C4-2B (cell line): ENCODE measurements around the gene ERGIC3.

ENCODE experiments used
- H3K27ac ChIP-seq: fragments of 450-650 bp; 2 replicates; pipeline ENCODE4 v1.5.1; 2017
- CTCF ChIP-seq: fragments of 450-650 bp; conservative IDR thresholded peaks from 2 replicates; pipeline ENCODE4 v1.5.1; 2017; ENCODE audit warnings: mild to moderate bottlenecking
- ZFX ChIP-seq: fragments of 450-650 bp; IDR thresholded peaks from 2 replicates; pipeline ENCODE4 v1.6.1; 2017

The ERGIC3 gene

DNA sequence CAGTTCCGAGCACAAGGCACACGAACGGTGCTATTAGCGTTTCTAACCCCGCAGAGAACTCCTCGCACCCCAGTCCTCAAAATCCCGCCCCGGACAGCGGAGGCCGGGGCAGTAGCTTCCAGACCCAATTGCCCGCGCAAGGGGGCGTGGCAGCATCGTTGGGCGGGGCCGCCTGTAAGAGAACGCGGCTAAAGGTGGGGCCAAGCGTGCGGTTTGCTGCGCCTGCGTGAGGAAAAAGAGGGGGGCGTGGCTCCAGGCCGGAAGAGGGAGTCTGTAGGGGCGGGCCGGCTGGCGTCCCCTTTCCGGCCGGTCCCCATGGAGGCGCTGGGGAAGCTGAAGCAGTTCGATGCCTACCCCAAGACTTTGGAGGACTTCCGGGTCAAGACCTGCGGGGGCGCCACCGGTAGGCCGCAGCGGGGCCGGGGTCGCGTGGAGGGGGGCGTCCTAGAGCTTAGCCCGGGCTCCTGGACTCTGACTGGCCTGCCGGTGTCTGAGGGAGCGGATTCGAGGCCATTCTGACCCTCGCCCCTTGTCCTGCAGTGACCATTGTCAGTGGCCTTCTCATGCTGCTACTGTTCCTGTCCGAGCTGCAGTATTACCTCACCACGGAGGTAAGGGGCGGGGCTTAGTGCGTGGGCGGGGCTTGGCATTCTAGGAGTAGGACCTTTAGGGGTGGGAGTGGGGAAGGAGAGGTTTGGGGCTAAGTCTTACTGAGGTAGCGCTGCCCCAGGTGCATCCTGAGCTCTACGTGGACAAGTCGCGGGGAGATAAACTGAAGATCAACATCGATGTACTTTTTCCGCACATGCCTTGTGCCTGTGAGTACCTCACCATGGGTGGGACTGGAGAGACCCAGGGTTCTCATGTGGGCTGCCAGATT is at the start of gene ERGIC3:
ERGIC3 (plus strand) TSS at position 296 of the 880 bp plus-strand sequence; CDS start at position 316, 20 bp downstream.
- TF ChIP-seq ZFX (peak; percentile 29; the same call in 1 of the 2 replicates), CTCF (no peak)
- H3K27ac ChIP-seq = peak within 1 kb of the TSS; percentile 92

DNA sequence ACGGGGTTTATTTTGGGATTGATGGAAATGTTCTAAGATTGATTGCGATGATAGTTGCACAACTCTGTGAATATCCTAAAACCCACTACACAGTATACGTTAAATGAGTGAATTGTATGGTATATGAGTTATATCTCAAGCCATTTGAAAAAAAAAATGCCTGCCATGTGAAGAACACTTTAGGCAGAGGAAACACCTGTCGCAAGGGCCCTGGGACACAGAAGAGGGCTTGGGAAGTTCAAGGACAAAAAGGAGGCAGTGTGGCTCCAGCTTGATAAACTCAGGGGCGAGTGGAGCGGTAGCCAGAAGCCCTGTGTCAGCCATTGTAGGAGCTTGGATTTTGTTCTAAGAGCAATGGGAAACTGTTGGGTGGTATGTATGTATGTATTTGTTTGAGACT is 49.5 kb upstream of the ERGIC3 start:
- TF ChIP-seq CTCF = no peak
- no peak for TF ChIP-seq ZFX
- H3K27ac ChIP-seq = no peak overlapping the region

DNA sequence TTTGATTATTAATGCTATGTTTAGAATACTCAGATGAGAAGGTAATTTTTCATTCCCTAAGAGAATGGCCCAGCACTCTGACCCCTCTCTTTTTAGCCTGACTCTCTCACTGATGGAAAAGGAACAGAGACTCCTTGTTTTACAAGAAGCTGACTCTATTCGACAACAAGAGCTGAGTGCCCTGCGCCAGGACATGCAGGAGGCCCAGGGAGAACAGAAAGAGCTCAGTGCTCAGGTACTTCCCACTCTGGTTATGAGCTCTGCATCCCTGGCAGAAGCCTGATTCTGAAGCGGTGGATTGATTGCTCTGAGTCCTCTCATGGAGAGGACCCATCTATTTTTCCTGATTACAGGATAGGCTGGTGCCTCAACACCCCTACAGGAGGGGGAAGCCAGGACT is 45.4 kb upstream of the ERGIC3 start:
- TF ChIP-seq ZFX (no peak), CTCF (no peak)
- no peak overlapping the region for H3K27ac ChIP-seq

DNA sequence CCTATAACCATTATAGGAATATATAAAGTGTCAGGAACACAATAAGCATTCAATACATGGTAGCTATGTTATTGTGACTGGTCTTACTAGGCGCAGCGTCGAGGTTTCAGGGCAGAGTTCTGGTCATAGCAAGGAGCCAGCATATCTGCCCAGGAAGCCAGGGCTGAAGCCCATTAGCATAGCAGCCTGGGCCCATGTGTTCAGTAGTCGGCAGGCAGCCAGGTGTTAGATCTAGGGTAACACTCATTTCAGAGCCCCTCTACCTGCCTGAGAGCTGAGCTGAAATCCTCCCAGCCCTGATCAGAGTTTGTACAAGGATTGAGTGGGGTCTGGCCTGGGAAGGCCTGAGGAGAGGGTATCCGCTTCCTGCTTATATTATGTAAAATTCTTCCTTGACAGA is 44.6 kb upstream of the ERGIC3 start:
- H3K27ac ChIP-seq = no peak overlapping the region
- TF ChIP-seq ZFX = no peak
- no peak for TF ChIP-seq CTCF

DNA sequence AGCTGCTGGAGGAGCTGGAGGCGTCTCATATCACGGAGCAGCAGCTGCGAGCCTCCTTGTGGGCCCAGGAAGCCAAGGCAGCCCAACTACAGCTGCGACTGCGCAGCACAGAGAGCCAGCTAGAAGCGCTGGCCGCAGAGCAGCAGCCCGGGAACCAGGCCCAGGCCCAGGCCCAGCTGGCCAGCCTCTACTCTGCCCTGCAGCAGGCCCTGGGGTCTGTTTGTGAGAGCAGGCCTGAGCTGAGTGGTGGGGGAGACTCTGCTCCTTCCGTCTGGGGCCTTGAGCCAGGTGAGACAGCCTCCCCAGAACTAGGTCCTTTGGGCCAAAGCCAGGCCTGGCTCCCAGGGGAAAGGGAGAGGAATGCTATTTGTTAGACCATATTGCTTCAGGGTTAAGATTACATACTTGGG is 44.1 kb upstream of the ERGIC3 start:
- H3K27ac ChIP-seq = no peak overlapping the region
- TF ChIP-seq CTCF (no peak), ZFX (no peak)

DNA sequence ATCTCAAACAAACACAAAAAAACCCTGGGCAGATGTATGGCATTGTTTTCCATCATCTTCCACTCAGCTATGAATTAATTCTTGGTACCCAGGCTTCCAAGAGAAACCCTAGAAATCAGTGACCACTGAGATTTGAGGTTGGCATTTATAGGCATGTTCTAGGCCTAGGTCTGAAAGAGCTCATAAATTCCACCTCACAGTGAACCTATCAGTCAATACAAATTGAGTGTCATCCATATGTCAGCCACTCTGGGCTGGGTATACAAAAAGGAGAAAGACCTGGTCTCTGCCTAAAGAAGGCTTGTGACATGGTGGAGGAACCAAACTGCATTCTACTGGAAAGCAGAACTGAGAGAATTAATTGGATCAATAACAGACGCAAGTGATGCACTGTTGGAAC is 42.6 kb upstream of the ERGIC3 start:
- H3K27ac ChIP-seq = no peak overlapping the region
- TF ChIP-seq ZFX = no peak

DNA sequence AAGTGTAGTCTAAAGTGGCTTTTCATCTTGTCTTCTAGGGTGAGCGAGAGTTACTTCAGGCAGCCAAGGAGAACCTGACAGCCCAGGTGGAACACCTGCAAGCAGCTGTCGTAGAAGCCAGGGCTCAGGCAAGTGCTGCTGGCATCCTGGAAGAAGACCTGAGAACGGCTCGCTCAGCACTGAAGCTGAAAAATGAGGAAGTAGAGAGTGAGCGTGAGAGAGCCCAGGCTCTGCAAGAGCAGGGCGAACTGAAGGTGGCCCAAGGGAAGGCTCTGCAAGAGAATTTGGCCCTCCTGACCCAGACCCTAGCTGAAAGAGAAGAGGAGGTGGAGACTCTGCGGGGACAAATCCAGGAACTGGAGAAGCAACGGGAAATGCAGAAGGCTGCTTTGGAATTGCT is 39.5 kb upstream of the ERGIC3 start:
- H3K27ac ChIP-seq = no peak overlapping the region
- TF ChIP-seq CTCF = no peak
- no peak for TF ChIP-seq ZFX

GRCh38 chr20:35503281-35503680 is 38.6 kb upstream of the ERGIC3 start:
- H3K27ac ChIP-seq = no peak overlapping the region

More at GRCh38 chr20:35503281-35503680, 38.6 kb upstream of the ERGIC3 start:
- no peak for TF ChIP-seq ZFX
- TF ChIP-seq CTCF = no peak
